NB4 (cell line): ENCODE measurements around the gene GMEB1.

Experiments
- CTCF ChIP-seq: IDR thresholded peaks from one replicate; pipeline ENCODE4 v1.5.1; 2012; ENCODE audit warnings: low read depth, low read length
- MAX ChIP-seq: IDR thresholded peaks from 2 replicates; pipeline ENCODE4 v1.6.1; 2011; ENCODE audit warnings: low read depth, low read length
- MYC ChIP-seq: IDR thresholded peaks from 2 replicates; pipeline ENCODE4 v1.6.1; 2011; ENCODE audit warnings: low read depth, low read length

- TF ChIP-seq CTCF (no peak), MYC (no peak), MAX (no peak)
Observed at GRCh38 chr1:28720376-28720775, 51.8 kb downstream of the GMEB1 start.
